HG03439 (cell line): ENCODE measurements around the gene SETDB2.
A peak's percentile ranks its signal among the peaks of the same experiment; 100 is the strongest.

ENCODE experiments used
- ATAC-seq: cut with Tn5 transposase; IDR thresholded peaks from one replicate; pipeline ENCODE4 v1.9.1; 2021; ENCODE audit warnings: mild to moderate bottlenecking, moderate library complexity; ENCODE audit not compliant: unreplicated experiment

Gene SETDB2, protein sequence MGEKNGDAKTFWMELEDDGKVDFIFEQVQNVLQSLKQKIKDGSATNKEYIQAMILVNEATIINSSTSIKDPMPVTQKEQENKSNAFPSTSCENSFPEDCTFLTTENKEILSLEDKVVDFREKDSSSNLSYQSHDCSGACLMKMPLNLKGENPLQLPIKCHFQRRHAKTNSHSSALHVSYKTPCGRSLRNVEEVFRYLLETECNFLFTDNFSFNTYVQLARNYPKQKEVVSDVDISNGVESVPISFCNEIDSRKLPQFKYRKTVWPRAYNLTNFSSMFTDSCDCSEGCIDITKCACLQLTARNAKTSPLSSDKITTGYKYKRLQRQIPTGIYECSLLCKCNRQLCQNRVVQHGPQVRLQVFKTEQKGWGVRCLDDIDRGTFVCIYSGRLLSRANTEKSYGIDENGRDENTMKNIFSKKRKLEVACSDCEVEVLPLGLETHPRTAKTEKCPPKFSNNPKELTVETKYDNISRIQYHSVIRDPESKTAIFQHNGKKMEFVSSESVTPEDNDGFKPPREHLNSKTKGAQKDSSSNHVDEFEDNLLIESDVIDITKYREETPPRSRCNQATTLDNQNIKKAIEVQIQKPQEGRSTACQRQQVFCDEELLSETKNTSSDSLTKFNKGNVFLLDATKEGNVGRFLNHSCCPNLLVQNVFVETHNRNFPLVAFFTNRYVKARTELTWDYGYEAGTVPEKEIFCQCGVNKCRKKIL

DNA sequence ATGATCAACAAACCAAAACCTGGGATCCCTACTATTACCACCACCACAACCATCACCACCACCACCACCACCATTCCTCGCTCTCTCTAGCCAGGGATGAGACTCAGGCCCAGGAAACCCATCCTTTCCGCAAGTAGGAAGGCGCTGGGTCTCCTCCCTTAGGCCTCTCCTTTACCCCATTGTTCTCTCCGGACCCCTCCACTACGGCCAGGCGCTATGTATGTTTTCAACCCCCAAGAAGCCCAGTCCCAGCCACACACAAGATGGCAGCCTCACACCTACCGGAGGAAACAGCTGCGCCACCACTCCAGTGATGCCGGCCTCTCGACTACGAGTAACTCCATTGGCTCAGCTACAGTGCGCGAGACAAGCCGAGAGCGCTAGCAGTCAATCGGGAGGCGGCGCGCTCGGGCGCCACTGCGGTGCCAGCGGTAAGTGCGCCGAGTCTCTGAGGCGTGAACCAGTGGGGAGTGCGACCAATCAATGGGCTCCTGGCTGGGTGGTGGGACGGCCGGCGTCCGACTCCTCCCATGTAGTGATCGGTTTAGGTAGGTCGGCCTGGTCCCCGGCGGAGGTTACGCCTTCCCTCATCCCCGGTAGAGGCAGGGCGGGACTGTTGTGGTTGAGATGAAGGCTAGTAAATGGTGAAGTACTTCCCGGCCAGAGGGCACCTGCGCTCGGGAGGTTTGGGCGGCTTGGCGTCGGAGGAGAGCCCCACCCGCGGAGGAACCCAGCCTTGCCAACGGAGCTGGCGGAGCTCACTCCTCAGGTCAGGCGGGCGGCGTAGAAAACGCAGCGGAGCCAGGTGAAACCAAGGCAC, at the start of gene SETDB2, which contains the start of gene CAB39L:
Gene SETDB2 (plus strand): TSS at position 571 of the 820 bp plus-strand sequence. CDS start 7,620 bp downstream, outside the sequence.
Gene CAB39L (minus strand): TSS at position 361 of the 820 bp plus-strand sequence. CDS start 61,154 bp downstream, outside the sequence.
- ATAC-seq = peak; percentile 94

DNA sequence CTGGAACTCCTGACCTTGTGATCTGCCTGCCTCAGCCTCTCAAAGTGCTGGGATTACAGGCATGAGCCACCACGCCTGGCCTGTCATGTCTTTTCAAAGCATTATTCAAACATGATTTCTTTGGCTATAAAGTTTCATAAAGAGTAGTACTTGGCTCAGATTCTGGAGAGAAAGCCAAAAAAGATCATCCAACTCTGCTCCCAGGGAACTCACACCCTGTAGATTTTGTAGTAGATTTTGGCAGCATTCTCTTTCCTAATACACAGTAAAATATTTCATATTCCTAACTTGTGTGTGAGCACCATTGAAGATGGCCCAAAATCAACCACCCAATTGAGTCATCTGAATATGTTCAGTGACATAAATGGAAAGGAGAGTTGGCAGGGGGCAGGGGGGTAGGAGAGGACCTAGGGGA, 48.6 kb upstream of the SETDB2 start:
- no peak for ATAC-seq

DNA sequence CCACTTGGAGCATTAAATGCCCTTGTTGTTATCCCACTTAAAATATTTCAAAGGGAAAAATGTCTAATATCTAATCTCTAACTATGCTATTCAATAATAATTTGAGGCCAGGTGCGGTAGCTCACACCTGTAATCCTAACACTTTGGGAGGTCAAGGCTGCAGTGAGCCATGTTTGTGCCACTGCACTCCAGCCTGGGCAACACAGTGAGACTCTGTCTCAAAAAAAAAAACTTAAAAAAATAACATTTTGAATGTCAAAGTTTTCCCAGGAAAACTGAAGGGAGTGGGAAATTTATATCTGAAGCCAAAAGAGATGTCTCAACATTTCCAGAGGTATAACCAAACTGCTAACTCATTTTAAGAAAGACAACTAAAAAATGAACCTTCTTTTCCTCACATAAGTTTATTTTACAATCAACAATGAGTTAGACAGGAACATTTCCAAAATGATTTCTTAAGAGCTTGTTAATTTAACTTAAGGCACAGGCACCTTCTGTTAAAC, 48.1 kb upstream of the SETDB2 start:
- no peak for ATAC-seq

DNA sequence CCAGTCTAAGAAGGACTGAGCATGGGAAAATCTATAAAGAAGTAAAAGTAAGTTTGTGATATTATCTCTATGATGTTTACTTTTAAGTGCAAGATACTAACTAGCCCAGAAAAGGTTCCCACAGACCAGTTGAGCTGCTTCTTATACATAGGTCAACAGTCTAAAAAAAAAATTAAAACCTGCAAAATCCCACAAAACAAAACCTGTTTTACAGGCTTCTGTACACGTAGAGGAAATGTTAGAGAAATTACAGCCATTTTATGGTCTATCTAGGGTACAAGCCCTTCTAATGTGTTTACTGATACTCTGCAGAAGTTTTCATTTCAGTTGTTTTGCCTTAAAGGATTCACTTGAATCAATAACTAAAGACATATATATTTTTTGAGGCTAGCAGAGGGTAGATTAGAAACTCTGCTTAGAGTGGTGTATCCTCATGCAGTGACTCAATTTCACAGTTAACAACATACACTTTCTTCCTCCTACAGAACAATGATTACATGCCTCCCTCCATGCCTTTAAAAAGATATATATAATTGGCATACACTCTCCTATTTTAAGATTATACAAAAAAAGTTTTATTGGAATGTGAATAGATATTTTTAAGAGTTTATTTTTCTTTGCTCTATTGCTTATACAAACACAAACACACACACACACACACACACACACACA, 44.1 kb upstream of the SETDB2 start:
- ATAC-seq = no peak

DNA sequence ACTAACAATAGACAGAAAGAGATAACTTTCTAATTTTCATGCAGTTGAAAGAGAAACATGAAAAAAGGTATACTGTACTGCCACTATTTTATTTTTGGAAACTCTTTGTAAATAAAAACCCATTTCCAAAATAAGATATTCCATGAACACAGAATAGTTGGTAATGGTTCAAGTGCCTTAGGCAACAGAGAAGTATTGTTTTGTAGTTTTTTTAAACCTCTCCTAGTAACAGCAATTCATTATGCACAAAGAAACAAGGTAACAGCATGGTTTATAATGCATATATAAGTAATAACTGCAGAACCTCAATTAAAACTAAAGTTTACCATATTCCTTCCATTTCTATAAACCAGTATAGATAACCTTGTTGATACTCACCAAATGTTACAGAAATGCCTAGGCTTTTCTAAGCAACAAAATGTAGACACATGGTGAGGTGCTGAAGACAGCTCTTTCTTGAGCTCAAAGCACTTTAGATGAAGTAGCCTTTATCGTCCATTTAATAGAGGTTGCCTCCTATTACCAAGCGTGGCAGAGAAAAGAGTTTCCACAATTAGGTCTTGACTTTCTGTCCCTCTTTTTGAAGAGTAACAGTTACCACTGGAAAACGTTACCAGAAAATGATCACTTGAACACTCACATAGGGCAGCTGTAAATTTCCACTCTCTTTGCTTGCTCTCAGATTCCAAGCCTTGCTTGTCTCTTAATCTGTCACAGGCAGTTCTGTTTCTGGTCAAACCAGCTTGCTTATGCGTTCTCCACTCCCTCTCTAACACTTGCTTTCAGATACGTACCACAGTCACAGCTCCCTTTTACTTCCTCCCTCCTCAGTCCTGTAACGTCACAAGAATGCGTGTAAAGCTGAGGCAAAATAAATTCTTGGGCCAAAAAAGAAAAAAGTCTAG, 43.1 kb upstream of the SETDB2 start:
- no peak for ATAC-seq

DNA sequence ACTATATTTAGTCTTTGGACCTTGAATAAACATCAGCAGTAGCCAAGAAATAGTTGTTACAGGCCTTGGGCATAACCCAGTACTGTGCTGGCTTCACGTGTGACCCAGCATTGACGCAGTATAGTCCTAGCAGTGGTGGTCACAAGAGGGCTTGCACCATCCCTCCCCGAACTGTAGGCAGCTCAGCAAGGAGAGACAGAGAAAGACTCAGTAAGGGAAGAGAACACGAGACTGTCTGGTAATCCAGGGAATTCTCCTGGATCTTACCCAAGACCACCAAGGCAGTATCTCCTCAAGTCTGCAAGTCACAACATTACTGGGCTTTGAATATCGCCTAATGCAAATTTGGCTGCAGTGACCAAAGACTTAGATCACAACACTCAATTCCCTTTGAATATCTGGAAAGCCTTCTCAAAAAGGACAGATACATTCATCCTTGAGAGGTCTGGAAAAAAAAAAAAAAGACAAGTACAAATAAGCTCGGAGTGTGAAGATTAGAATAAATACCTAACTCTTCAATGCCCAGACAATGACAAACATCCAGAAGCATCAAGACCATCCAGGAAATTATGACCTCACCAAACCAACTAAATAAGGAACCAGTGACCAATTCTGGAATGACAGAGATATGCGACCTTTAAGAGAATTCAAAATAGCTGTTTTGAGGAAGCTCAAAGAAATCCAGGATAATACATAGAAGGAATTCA, 39.9 kb upstream of the SETDB2 start:
- no peak for ATAC-seq

DNA sequence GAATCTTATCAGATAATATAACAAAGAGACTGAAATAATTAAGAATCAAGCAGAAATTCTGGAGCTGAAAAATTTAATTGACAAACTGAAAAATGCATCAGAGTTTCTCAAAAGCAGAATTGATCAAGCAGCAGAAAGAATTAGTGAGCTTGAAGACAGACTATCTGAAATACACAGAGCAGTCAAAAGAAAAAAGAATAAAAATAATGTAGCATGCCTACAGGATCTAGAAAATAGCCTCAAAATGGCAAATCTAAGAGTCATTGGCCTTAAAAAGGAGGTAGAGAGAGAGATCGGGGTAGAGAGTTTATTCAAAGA, 39.4 kb upstream of the SETDB2 start:
- ATAC-seq = no peak

DNA sequence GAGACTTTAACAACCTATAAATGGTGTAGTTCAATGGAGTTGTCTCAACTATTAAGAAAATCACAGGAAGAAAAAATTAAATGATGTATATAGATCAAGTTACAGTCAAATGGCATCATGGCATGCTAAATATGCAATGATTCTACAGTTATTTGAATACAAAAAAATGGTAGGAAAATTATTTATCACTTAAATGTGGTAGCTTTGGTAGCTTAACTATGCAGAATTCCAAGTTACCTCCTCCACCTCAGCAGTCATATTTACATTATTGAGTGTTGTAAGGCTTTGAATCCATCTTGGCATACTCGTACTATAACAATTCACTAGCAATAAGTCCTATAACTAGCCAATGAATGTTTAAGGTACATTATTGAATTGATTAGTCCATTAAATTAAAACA, 37.0 kb upstream of the SETDB2 start:
- ATAC-seq = no peak

DNA sequence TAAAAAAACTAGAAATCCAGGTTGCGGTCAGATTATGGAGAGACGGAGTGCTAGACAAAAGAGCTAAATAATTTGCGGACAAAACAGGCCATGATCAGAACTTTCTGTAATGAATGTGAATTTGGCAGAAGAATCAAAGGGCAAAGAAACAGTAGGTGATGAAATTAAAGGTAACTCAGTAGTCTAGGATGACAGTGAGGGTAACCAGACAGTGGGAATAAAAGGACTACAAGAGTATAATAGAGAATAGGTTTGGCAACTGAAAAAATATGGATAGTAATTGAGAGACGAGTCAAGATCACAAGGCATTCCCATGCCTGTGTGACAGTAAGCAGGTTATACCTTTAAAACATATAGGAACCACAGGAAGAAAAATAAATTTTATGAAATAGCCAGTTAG, 36.1 kb upstream of the SETDB2 start:
- no peak for ATAC-seq

DNA sequence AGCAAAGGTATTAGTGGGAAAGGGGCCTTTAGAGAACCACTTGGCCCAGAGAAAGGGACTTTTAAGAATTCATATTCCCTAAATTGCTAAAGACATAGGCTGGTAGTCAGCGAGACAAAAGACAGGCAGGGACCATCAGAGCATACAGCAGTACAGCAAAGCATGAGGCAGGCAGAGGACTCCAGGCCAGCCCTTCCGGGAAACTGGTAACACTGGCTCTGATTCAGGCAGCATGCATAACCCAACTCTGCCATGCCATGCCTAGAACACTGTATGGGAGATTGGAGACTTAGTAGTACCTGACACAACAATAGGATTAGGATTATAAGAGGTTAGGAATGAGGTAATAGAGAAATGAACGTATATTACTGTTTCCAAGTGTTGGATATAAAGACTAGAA, 35.1 kb upstream of the SETDB2 start:
- ATAC-seq = no peak

DNA sequence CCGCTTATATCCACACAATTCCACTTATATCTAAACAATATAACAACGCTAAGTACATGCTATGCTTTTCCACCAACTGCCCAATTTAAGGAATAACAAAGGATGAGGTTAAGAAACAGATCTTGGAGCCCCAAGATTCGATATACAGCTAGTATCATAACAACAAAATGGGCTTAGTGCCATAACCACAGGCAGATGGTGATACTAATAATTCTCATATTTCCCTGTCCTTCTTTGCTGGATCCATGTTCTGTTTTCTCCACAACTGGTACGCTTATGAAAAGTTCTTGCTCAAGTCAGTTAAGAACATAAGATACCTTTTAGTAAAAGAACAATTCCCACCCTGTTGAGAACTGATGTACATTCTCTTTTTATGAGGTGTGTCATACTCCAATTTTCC, 34.1 kb upstream of the SETDB2 start:
- ATAC-seq = no peak

DNA sequence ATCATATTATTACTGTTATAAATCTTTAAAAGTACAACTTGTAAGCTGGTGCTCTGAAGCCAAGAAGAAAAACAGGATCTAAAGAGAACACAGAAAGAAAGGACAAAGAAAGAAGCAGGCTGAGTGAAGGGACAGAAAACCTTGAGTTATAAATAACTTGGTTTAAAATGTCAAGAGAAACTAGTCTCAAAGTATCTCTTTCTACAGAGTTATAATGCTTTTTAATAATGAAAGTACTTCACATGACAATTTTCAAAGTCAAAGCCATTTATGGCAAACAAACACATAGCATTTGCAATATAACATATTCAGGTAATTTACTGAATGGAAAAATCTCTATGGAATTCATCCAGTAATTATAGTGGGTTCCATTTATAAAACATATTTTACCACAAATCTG, 33.6 kb upstream of the SETDB2 start:
- peak; percentile 54 for ATAC-seq

DNA sequence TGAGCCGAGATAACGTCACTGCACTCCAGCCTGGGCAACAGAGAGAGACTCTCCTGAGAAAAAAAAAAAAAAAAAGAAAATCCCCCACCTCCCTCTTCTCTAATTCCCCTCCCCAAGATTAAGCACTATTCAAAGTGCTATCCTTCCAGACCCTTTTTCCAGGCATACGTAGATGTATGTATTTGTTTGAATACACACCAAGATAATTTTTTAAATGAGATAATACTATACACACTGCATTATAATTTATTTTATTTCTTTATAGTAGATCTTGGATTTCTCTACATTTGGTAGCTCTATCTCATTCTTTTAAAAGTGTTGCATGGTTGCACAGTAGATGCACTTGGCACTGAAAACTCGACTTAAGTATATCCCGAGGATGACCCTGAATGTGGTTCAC, 32.7 kb upstream of the SETDB2 start:
- ATAC-seq = no peak

DNA sequence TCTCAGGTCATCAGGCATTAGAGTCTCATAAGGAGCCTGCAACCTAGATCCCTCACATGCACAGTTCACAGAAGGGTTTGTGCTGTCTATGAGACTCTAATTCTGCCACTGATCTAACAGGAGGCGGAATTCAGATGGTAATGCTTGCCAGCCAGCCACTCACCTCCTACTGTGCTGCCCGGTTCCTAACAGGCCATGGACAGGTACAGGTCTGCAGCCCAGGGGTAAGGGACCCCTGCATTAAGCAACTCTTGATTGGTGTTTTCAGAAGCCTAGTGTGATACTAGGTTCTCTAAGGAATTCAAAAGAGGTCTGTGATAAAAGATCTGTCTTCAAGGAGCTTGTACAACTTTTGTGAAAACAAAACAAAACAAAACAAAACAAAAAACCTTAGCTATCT, 31.3 kb upstream of the SETDB2 start:
- ATAC-seq = no peak

DNA sequence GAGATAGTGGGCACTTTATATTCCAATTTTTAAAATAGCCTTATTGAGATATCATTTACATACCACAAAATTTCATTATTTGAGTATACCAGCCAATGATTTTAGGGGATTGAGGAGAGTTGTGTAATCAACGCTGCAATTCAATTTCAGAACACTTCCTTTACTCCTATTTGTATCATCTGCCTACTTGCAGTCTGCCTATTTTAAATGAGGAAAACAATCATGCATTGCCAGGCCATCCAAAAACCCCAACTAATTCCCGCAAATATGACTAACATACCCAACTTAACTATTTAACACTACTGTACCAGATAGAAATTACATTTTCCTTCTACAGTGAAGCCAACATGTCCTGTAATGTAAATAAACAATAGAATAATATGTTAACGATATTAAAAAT, 26.9 kb upstream of the SETDB2 start:
- no peak for ATAC-seq

DNA sequence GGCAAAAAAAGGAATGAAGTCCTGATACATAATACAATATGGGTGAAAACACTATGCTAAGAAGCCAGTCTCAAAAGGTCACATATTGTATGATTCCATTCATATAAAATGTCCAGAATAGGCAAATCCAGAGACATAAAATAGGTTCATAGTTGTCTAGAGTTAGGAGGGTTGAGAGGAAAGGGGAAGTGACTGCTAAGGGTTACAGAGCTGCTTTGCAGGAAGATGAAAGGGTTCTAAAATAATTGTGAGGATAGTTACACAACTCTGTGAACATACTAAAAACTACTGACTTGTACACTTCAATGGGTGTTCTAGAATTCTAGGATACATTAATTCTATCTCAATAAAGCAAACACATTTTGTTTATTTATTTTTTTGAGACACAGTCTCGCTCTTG, 25.9 kb upstream of the SETDB2 start:
- no peak for ATAC-seq

DNA sequence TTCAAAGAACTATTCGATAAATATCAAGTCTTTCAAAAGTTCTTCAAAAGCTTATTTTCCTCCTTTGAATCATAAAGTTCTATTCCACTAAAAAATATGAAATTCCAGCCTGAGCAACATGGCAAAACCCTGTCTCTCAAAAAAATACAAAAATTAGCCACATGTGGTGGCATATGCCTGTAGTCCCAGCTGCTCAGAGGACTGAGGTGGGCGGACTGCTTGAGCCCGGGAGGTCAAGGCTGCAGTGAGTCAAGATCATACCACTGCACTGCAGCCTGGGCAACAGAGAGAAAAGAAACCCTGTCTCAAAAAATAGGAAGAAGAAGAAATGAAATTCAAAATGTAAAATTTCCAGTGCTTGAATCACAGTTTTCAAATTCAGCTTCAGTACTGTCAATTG, 24.8 kb upstream of the SETDB2 start:
- ATAC-seq = no peak

DNA sequence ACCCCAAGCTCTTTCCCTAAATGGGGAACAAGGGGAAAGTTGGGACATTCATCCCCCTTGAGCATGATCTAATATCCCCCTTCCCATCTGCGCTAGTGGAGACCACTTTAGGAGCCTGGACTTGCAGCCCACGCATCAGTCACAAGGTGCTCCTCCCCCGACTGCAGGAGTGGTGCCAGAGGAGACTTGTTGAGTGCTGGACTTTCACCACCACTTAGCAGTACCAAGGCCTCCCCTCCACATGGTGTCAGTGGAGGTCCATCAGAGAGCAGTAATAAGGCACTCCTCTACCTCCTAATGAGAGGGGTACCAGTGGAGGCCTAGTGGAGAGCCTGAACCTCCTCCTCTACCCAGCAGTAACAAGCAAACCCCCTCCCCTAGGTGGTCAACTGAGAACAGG, 22.7 kb upstream of the SETDB2 start:
- ATAC-seq = peak; percentile 69

DNA sequence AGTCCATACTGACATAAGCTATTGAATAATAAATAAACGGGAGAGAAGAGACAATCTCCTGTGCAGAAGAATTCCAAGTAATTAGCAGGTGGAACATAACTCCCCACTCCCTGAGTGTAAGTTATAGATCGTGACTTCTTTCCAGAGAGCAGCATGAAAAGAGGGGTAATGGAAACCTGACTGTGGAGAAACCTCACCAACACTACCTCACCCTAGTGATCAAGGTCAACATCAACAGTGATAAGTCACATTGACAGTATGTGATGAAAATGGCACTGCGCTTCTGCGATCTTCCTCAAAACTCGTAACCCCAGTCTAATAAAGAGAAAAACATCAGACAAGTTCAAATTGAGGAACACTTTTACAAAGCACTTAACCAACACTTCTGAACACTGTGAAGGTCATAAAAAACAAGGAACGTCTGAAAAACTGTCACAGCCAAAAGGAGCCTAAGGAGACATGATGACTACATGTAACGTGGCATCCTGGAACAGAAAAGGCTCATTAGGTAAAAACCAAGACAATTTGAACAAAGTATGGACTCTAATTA, 20.0 kb upstream of the SETDB2 start:
- ATAC-seq = no peak
